Measurements from ENCODE around the gene DDX31.

GRCh38 chr9:132681561-132681960 lies 11.8 kb upstream of the DDX31 start:
- no peak for TF ChIP-seq USF2 (CRISPR knock-in tag; IDR thresholded peaks at IDR 0.05)
- no peak for TF ChIP-seq ELF4 (CRISPR knock-in tag; IDR thresholded peaks at IDR 0.05; ENCODE audit: low read depth)
- TF ChIP-seq NFYB (CRISPR knock-in tag; conservative IDR thresholded peaks at IDR 0.05; ENCODE audit: low read depth) = no peak

Data from WTC11 (cell line).